ENCODE measurements around the gene MYBL2. TPM values are rescaled to one million over a fixed set of nuclear protein-coding genes. Genes with fewer than 3 reads are reported as not detected.

MYBL2 gene
- total RNA-seq, 4 donors from 2014 or later = 1.5 to 27.2 (median 2.6) TPM

- Histone ChIP-seq H3K27ac (no peak overlapping the region), H3K9me3 (no peaks in the 10 kb centered on the region)
- TF ChIP-seq CTCF (IDR thresholded peaks at IDR 0.05) (no peak), POLR2A (IDR thresholded peaks at IDR 0.05) (no peak)
Measured at GRCh38 chr20:43765916-43766315, 99.0 kb downstream of the MYBL2 start.

More at GRCh38 chr20:43765916-43766315, 99.0 kb downstream of the MYBL2 start:
- no peak for DNase-seq
- Histone ChIP-seq H3K4me3 (no peak overlapping the region), H3K4me1 (no peaks in the 10 kb centered on the region), H3K36me3 (no peaks in the 10 kb centered on the region), H3K27me3 (no peaks in the 10 kb centered on the region)

Other genes starting within 250 kb of the MYBL2 start
- gene SRSF6, start 209.2 kb upstream of the MYBL2 start, total RNA-seq = 100 to 1,000 TPM in 2 of 4 donors, 10 to 100 TPM in 2; 64.2 to 111 (median 87.3) TPM
- 10 to 100 TPM; 18.0 to 37.4 (median 31.2) TPM for gene L3MBTL1, start 159.4 kb upstream of the MYBL2 start, total RNA-seq
- 100 to 1,000 TPM in 2 of 4 donors, 10 to 100 TPM in 2; 64.4 to 160 (median 115) TPM for gene SGK2, start 108.1 kb upstream of the MYBL2 start, total RNA-seq
- gene IFT52, start 76.2 kb upstream of the MYBL2 start, total RNA-seq = 10 to 100 TPM; 15.7 to 30.8 (median 17.0) TPM
- gene GTSF1L, start 59.9 kb downstream of the MYBL2 start, total RNA-seq = not detected
- 1 to 10 TPM; 1.9 to 5.8 (median 2.0) TPM for gene TOX2, start 247.7 kb downstream of the MYBL2 start, total RNA-seq

All from Peyer's patch (tissue), 4 donors.